HG02885 (cell line): ENCODE measurements around the gene ATP6AP2.
"Not testable (repeated sequence)": the region's sequence is repeated elsewhere in the genome, so short reads cannot be mapped to it uniquely, and the experiment has no call there.

ENCODE experiments used
- ATAC-seq: cut with Tn5 transposase; IDR thresholded peaks from one replicate; pipeline ENCODE4 v1.9.1; 2021; ENCODE audit warnings: mild to moderate bottlenecking; ENCODE audit not compliant: unreplicated experiment, poor library complexity

ATP6AP2 gene

DNA sequence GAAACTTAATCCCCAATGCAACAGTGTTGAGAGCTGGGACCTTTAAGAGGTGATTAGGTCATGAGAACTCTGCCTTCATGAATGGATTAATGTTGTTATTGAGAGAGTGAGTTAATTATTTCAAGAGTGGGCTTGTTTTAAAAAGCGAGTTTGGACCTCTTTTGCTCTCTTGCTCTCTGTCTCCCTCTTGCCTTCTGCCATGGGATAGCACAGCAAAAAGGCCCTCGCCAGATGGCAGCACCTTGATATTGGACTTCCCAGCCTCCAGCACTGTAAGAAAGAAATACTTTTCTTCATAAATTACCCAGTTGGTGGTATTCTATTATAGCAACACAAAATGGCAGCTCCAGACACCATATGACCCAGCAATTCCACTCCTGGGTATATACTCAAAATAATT is 7.0 kb upstream of the ATP6AP2 start:
- ATAC-seq: peak; percentile 51

GRCh38 chrX:40575411-40575810 is 5.4 kb upstream of the ATP6AP2 start:
- ATAC-seq: not testable (repeated sequence)

DNA sequence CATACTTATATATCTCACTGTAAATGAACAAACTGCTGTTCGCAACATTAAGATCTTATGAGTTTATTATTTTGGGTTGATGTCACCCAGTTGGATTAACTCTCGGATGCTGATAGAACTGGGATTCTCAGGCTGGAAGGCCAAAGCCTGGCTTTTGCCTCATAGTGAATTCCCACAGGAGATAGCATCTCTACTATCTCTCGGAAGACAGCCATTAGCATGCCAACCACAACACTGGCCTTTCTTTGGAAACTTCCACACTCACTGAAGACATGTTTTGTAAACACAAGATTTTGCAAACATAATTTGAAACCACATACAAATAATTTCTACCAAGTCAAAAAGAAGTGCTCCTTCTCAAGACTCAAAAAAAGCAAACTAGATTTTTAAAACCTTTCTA is 4.5 kb upstream of the ATP6AP2 start:
- ATAC-seq: no peak

- no peak for ATAC-seq
Measured at GRCh38 chrX:40578039-40578695, 2.6 kb upstream of the ATP6AP2 start.

DNA sequence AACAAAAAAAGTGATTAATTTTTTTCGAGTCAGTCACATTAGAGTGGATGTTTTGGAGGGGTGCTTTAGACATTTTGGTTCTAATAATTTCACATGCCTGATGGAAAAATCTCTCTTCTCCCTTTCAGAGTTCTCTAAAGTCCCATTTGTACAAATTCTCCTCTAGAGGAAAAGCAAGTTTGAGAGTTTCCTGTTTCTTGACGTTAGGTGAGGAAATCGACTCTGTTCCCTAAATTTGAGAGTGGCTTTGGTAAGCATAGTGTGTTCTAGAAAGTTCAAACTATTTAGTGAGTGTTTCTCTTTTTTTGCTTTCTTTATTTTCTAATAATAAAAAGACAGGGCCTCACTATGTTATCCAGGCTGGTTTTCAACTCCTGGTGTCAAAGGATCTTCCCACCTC is 1.6 kb upstream of the ATP6AP2 start:
- ATAC-seq: no peak

- ATAC-seq: peak; percentile 51
Measured at GRCh38 chrX:40579900-40580536, 752 bp upstream of the ATP6AP2 start.

DNA sequence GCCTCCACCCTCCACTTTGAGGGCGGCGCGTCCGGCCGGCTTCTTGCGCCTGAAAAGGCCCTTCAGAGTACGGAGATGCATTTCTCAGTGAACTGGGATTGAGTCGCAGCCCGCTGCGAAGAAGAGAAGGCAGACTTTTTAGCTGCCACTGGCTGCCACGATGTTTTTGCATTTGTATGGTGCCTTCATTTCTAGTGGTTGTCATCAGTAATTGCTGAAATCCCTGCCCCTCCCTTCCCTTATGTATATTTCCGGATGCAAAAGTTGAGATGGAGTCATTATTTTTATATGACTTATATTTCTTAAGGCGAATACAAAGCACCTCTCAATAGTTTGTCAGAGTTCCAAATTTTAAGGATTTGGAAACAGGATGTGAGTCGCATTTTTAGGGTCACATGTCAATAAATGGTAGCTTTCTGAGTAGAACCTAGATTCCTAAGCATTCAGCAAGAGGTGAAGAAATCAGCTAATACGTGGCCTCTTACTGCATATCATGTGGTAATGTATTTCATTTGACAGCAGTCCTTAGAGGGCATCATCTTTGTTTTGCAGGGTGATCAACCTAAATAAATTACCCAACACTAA is 658 bp downstream of the ATP6AP2 start:
- no peak for ATAC-seq

GRCh38 chrX:40582178-40582577 is 1.4 kb downstream of the ATP6AP2 start:
- ATAC-seq: not testable (repeated sequence)

DNA sequence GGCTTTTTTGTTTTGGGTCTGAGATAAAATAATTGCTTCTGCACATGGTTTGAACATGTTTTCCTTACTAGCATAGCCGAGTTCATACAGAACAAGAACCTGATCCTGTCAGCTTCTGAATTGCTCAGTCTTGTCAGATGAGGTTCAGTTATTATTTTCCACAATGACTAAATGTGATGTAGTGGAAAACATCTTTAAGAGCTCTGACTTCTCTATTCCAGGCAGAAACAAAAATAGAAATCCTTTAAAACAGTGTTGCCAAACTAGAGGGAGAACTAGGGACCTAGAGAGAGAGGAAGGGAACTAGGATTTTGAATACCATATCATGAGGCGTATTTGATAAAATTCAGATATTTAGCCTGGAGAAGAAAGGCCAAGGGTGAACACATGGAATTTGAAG is 2.0 kb downstream of the ATP6AP2 start:
- ATAC-seq: no peak

DNA sequence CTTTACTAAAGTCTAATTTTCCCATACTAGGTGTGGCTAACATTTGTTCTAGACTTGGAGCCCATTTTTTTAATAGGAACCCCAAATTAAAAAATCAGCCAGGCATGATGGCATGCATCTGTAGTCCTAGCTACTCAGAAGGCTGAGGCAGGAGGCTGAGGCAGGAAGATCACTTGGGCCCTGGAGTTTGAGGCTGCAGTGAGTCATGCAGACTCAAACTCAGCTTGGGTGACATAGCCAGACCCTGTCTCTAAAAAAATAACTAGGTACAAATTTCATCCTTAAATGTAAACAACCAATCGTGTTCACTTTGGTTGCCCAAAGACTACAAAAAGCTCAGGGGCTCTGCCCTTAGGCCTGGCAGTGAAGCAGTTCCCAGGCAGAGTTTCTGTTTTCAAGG is 6.9 kb downstream of the ATP6AP2 start:
- not testable (repeated sequence) for ATAC-seq

- ATAC-seq: not testable (repeated sequence)
Measured at GRCh38 chrX:40589616-40590321, 9.0 kb downstream of the ATP6AP2 start.

GRCh38 chrX:40603446-40603845 is 22.7 kb downstream of the ATP6AP2 start:
- no peak for ATAC-seq

DNA sequence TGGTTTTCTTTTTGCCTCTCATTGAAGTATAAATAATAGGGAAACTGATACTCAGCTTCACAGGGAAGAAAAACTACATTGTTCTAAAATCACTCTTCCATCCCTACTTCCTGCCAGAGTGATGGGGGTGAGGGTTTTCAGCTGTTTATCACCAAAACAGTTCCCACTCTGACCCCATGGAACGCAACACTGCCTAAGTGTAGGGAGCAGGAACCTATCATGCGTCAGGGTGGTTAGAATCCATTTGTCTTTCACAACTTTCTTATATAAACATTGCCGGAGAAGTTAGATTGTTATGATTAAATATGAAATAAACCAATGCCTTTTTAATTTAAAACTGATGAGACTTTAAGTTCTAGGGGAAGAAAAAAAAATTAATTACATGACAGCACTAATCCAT is 26.6 kb downstream of the ATP6AP2 start:
- ATAC-seq: no peak

DNA sequence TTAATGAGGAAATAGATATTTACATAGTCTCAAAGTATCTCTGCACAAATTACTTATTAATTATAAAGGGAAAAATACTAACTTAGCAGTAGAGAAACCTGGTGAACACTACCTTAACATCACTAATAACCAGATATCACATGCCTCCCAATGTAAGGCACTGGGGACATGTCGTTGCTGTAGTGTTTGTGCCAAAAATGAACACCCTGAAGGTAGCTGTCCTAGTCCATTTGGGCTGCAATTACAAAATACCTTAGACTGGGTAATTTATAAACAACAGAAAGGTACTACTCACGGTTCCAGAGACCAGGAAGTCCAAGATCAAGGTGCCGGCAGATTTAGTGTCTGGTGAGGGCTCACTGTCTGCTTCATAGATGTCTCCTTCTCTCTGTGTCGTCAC is 31.7 kb downstream of the ATP6AP2 start:
- no peak for ATAC-seq

GRCh38 chrX:40615976-40616375 is 35.2 kb downstream of the ATP6AP2 start:
- no peak for ATAC-seq

DNA sequence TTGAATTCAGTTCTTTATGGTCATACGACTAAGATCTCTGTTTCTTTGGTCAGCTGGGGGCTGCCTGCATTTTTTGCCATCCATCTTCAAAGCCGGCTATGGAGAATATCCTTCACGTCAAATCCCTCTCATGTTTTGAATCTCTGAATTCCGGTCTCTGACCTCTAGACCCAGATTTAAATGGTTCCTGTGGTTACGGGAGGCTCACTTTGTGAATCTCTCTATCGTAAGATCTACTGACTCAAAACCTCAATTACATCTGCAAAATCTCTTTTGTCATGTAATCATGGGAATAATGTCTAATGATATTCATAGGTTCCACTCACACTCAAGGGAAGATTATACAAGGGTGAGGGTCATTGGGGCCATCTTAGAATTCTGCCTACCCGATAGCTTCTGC is 36.8 kb downstream of the ATP6AP2 start:
- no peak for ATAC-seq

- ATAC-seq: no peak
Measured at GRCh38 chrX:40622479-40623138, 41.8 kb downstream of the ATP6AP2 start.

- no peak for ATAC-seq
Measured at GRCh38 chrX:40623139-40623536, 42.4 kb downstream of the ATP6AP2 start, which contains the start of gene MPC1L. Gene MPC1L (plus strand): TSS chrX:40623428. CDS start chrX:40623566, 138 bp downstream.

DNA sequence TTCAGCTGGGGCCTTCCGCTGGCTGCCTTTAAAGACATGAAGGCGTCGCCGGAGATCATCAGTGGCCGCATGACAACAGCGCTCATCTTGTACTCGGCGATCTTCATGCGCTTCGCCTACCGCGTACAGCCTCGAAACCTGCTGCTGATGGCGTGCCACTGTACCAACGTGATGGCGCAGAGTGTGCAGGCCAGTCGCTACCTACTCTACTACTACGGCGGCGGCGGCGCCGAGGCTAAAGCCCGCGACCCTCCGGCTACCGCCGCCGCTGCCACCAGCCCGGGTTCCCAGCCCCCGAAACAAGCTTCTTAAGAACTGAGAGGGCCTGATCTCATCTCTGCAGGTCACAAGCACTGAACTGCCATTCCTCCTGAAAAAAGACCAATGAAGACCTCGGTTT is 42.9 kb downstream of the ATP6AP2 start:
- no peak for ATAC-seq

GRCh38 chrX:40625294-40625693 is 44.5 kb downstream of the ATP6AP2 start:
- ATAC-seq: no peak

GRCh38 chrX:40628506-40628905 is 47.7 kb downstream of the ATP6AP2 start:
- no peak for ATAC-seq
